WTC11 (cell line): ENCODE results near the gene PHACTR3.

Source experiments
- ATF3 ChIP-seq: sonication (generic); formaldehyde crosslinking; conservative IDR thresholded peaks from 2 replicates; pipeline ENCODE4 v1.8.1; 2022; ENCODE audit warnings: mild to moderate bottlenecking, missing genetic modification reagents
- CREM ChIP-seq: sonication (generic); formaldehyde crosslinking; IDR thresholded peaks from 2 replicates; pipeline ENCODE4 v1.8.1; 2022; ENCODE audit warnings: mild to moderate bottlenecking, missing genetic modification reagents, moderate library complexity
- CTCF ChIP-seq: fragments of 200-600 bp; IDR thresholded peaks from 2 replicates; pipeline ENCODE4 v1.8.0; 2022; ENCODE audit warnings: antibody characterized with exemption
- FOXJ3 ChIP-seq: sonication (generic); formaldehyde crosslinking; IDR thresholded peaks from 2 replicates; pipeline ENCODE4 v1.9.0; 2021; ENCODE audit warnings: missing genetic modification reagents, mild to moderate bottlenecking, borderline replicate concordance
- HMGXB4 ChIP-seq: sonication (generic); formaldehyde crosslinking; IDR thresholded peaks from 2 replicates; pipeline ENCODE4 v1.8.1; 2023; ENCODE audit warnings: mild to moderate bottlenecking, moderate library complexity, missing genetic modification reagents
- NFYB ChIP-seq: sonication (generic); formaldehyde crosslinking; conservative IDR thresholded peaks from 2 replicates; pipeline ENCODE4 v1.8.0; 2022; ENCODE audit warnings: low read depth, missing genetic modification reagents
- PRDM15 ChIP-seq: sonication (generic); formaldehyde crosslinking; IDR thresholded peaks from 2 replicates; pipeline ENCODE4 v1.8.0; 2022; ENCODE audit warnings: missing genetic modification reagents
- SMAD4 ChIP-seq: sonication (generic); formaldehyde crosslinking; IDR thresholded peaks from 2 replicates; pipeline ENCODE4 v1.8.0; 2022; ENCODE audit warnings: mild to moderate bottlenecking, missing genetic modification reagents
- SOX15 ChIP-seq: fragments of 250-450 bp; sonication (Bioruptor Pico); IDR thresholded peaks from 2 replicates; pipeline ENCODE4 v1.9.0; 2021; ENCODE audit warnings: mild to moderate bottlenecking
- TCF7 ChIP-seq: sonication (generic); formaldehyde crosslinking; IDR thresholded peaks from 2 replicates; pipeline ENCODE4 v1.8.0; 2022; ENCODE audit warnings: mild to moderate bottlenecking, low read depth, missing genetic modification reagents, moderate library complexity
- ZNF317 ChIP-seq: sonication (generic); formaldehyde crosslinking; IDR thresholded peaks from 2 replicates; pipeline ENCODE4 v1.8.1; 2023; ENCODE audit warnings: low read depth, mild to moderate bottlenecking, moderate library complexity, missing genetic modification reagents, borderline replicate concordance
- ZNF425 ChIP-seq: fragments of 250-450 bp; sonication (Bioruptor Pico); conservative IDR thresholded peaks from 2 replicates; pipeline ENCODE4 v1.9.0; 2021; ENCODE audit warnings: mild to moderate bottlenecking
- ZNF671 ChIP-seq: fragments of 250-450 bp; sonication (Bioruptor Pico); IDR thresholded peaks from 2 replicates; pipeline ENCODE4 v1.8.0; 2021; ENCODE audit warnings: mild to moderate bottlenecking

- TF ChIP-seq TCF7 (CRISPR knock-in tag): no peak
- TF ChIP-seq SMAD4 (CRISPR knock-in tag): no peak
- TF ChIP-seq CTCF: no peak
- no peak for TF ChIP-seq ZNF317
- TF ChIP-seq ZNF425: no peak
- no peak for TF ChIP-seq CREM (CRISPR knock-in tag)
- TF ChIP-seq SOX15 (CRISPR knock-in tag): no peak
- no peak for TF ChIP-seq ATF3 (CRISPR knock-in tag)
- TF ChIP-seq HMGXB4 (CRISPR knock-in tag): no peak
- TF ChIP-seq PRDM15 (CRISPR knock-in tag): no peak
- TF ChIP-seq FOXJ3 (CRISPR knock-in tag): no peak
- TF ChIP-seq ZNF671 (CRISPR knock-in tag): no peak
- TF ChIP-seq NFYB (CRISPR knock-in tag): no peak
Measured at GRCh38 chr20:59706400-59706693, 102.0 kb downstream of the PHACTR3 start.
